HG02870 (cell line): ENCODE results near the gene GASK1A.
"Not testable (repeated sequence)": the region's sequence is repeated elsewhere in the genome, so short reads cannot be mapped to it uniquely, and the experiment has no call there.

Experiments used
- ATAC-seq: cut with Tn5 transposase; IDR thresholded peaks from one replicate; pipeline ENCODE4 v1.9.1; 2021; ENCODE audit warnings: mild to moderate bottlenecking, moderate library complexity; ENCODE audit not compliant: unreplicated experiment

The GASK1A gene

DNA sequence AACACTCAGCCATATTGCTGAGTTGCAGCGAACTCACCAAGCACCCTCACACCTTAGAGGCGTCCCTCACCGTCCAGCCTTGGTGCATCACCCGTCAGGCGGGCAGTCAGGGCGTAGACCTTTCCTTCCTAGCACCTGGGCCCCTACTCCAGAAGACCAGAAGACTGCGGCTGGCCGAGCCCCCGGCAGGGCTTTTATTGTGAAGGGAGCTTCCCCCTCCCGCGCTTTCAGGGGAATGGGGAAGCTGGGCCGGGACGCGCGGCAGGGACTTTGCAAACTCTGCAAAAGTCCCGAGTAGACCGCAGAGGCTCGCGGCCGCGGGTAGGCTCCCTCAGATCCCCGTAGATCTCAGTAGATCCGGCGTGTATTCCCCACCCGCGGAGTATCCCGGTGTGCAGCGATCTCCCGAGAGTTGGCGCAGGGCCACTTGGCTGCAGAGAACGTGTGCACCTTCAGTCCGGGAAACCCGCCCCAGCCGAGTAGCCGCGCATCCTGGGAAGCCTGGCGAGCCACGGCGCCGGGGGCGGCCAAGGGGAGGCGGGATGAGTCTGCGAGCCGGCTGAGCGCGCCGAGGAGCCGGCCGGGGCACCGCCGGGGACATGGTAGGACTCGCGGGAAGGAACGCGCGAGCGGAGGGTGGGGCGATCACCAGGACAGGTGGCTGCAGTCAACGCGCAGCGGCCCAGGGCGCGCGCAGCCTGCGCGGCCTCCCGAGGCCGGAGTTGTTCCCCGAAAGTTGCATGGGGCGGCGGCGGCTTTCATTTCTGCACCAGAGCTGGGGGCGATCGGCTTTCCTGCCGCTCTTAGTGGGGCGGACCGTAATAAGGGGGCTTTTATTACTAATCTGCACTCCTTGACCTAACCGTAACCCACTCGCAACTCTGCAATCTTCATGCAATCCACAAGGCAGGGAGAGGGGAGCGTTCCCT, at the start of gene GASK1A:
Gene GASK1A, plus strand, starts transcription at position 268 of the 929 bp plus-strand sequence. Its CDS starts 332 bp downstream, at position 600.
- ATAC-seq, result no peak

DNA sequence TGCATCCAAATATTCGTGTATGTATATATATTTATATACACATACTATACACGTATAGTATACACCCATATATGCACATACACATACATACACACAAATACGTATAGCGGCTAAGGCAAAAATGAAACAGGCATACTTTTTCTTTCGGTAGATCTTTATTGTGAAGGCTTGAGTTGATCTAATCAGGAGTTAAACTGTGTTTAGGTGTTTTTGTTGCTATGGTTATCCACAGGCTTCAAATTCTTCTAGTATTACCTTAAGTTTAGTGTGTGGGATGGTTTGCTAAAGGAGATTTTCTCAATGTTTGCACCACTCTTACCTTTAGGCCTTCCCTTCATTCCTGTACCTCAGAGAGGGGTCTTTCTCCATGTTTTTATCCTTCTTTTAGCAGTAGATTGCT, 45.0 kb upstream of the GASK1A start:
- no peak for ATAC-seq

DNA sequence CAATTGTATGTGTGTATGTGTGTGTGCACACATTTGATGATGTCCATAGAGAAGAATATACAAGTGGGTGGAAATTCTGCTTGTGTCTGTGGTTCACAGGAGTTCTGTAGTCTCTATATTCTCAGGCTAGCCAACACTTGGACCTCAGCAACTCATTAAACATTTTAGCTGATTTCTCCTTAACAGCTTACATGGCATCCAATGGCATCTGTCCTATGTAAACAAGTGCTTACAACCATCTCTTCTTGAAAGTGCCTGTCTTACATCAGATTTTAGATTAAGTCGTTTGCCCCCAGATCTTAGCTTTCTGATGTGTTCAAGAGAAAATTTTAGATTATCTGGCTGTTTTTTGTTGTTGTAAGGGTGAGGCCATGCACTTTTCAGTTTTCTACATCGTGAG, 44.2 kb upstream of the GASK1A start:
- no peak for ATAC-seq

DNA sequence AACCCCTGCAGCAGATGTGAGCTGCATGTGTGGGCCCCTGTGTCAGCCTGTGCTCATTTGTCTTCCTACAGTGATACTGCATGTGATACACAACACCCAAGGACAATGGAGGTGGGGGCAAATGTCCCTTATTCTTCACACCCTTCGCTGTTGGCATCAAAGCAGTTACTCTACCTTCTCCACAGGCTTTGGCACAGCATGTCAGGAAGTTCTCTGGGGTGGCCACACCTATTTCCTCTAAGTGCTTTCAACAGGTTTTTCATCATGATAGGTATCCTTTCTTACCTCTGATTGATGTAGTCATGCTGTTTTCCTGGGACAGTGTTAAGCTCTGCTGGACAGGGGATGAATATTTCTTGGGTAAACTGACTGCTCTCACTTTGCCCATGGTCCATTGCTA, 43.6 kb upstream of the GASK1A start:
- no peak for ATAC-seq

DNA sequence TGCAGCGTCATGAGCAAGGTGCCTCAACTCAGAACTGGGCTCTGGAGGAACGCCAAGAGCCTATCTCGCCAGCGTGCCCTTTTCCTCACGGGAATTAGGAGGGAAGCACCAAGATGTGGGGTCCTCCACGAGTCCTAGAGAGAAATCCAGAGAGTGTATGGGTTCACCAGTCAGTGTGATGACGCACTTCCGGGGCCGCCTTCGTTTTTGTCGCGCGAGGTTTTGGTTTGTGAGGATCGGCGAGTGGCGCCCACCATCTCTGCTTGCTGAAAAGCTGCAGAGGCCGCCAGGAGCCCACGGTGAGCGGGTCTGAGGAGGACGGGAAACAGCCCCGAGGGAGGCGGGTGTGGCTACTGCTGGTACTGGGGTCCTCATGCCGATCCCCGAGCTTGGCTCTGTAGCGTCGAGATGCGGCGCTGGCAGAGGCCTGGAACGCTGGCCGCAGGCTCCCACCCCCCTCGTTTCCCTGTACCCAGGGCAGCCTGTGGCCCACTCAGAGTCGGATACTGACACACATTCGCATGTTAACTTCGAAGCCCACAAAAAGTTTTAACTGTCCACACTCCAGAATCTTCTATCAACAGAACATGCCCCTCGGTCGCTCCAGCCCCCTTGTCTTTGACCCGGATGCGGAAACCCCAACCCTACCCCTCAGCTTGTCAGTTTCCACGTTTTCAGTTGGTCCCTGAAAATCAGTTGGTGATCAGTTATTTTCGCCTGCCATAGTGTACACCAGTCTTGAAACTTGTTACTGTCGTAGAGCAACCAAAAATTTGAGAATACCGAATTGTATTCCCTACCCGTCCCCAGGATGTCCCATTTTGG, 42.7 kb upstream of the GASK1A start:
- ATAC-seq, result no peak

DNA sequence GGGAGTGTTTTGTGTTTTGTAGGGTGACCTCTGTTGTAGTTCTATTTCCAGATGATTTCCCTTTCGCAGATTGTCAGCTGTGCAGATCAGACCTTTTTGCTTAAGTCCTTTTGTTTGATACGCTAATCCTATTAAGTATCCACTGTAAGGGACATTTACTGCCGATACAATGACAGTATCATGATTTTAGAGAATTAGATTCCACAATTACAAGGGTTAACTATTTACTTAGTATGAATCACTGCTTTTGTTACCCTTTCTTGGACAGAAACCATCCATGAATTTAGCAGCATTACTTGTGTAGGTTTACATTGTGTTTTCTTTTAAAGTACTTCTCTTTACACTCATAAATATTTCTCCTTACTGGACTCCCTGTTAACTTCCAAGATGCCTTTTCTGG, 41.8 kb upstream of the GASK1A start:
- no peak for ATAC-seq

DNA sequence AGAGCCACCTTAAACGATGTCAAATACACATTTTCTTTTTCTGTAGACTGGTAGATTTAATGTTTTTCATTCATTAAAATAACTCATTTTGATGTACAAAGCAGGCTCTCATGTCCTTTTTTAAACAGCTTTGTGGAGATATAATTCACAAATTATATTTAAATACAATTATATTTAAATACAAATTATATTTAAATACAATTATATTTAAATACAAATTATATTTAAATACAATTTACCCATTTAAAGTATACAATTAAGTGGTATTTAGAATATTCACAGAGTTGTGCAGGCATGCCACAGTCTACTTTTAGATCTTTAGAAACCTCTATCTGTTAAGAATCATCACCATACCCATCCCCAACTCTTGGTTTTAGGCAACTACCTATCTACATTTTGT, 36.4 kb upstream of the GASK1A start:
- ATAC-seq, result no peak

DNA sequence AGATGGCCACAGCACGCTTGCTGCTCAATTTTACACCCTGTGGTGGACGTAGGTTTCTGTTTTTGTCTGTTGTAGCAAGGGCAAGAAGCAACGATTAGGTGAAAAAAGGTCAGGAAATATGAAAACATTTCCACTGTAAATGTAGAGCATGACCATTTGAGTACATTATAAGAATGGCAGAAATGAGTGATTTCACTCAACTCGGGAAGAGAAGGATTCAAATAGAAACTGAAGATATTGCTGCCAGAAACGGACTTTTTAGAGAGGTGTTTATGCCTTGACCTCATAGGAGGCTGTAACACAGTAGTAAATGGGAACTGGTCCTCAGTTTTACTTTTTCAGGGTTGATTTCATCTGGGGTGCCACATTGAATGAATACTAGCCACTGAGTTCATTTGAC, 33.1 kb upstream of the GASK1A start:
- ATAC-seq, result no peak

DNA sequence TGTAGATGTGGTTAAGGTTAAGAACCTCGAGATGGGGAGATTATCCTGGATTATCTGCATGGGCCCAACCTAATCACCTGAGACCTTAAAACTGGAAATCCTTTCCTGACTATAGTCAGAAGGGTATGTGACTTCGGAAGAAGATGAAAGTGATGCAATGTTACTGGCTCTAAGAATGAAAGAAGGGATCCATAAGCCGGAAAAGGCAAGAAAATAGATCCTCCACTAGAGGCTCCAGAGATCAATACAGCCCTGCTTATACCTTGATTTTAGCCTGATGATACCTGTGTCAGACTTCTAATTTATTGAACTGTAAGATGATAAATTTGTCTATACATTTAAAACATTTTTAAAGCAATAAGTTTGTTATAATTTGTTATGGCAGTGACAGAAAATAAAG, 21.5 kb upstream of the GASK1A start:
- no peak for ATAC-seq

DNA sequence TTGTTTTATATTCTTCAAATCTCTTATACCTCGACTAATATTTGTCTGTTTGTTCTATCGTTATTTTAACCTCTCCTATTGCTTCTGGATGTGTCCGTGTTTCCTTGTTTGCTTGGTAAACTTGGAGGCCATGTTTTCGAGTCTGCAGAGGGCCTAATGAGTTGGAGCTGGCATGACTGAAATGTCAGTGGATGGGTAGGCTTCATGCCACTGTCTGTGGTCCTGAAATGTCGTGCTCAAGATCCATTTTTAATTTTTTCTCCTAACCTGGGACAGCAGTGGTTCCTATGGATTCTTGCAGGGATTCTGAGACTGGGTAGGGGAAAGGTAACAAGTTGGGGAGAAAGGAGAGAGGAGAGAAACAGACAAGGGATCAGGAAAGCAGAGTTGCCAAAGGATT, 18.8 kb upstream of the GASK1A start:
- ATAC-seq, result no peak

DNA sequence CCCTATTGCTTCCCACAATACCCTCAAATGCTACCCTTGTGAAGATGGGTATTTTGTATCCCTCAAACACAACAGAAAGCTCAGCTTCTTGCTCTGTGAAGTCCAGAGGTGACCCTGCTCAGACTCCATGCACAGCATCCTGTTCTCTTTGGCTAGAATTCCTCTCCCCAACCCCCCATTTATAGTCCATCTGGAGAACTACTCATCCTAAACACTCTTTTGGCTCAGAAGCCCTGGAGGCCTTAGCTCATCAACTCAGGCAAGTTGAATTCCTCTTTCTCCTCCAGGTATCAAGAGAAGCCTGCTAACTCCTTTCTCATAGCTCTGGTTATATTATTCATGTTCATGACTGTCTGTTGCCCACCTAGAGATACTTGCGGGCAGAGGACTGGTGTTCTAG, 18.3 kb upstream of the GASK1A start:
- ATAC-seq, result no peak

DNA sequence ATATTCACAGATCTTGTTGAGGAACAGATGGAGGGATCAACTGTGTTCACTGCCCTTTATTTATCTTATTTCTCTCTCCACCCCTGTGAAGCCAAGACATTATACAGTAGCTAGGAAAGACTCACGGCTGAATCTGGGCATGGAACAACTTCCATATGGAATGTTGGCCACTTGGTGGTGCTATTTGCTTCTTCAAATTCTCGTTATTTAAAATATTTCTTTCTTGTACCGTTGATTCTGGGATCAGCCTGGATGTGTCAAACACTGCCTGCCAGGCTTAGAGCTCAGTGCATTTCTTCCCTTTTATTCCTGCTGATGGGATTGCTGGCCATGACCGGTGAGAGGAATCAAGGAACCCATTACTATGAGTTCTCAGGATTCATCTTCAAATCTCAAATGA, 17.5 kb upstream of the GASK1A start:
- no peak for ATAC-seq

DNA sequence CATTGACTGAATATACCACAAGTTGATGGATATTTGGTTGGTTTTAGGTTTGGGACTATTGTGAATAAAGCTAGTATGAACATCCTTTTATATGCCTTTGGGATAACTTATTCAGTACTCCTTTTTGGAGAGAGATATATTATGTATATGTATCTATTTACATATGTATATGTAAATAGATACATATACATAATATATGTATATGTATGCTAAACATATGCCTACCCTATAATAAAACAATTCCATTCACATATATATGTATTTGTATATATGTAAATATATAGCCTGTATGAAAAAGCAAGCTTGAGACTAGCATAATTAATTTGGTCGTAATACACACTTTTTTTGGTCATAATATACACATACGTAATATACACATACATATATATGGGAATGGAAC, 15.8 kb upstream of the GASK1A start:
- no peak for ATAC-seq

DNA sequence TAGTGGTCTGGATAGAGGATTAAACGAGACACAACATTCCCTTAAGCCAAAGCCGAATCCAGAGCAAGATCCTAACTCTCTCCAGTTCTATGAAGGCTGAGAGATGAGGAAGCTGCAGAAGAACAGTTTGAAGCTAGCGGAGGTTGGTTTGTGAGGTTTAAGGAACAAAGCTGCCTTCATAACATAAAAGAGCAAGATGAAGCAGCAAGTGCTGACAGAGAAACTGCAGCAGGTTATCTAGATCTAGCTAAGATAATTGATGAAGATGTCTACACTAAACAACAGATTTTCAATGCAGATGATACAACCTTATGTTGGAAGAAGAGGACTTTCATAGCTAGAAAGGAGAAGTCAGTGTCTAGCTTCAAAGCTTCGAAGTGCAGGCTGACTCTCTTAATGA, 14.8 kb upstream of the GASK1A start:
- no peak for ATAC-seq

DNA sequence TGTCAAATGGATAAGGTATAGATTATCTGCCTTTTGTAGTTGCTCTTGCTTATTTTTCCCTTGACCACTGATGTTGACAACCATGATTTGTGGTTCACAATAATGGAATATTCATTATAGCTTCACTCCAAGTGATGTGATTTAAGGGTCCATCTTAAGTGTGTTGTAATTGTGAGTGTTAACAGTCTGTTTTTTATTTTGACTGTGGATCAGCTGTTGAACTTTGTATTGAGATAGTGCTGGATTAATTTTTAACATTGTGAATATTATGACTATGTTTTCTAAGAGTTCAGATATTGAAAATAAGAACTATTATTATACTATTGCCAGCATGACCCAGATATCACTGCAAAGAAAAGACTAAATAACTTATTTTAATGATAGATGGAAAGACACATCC, 8.6 kb upstream of the GASK1A start:
- no peak for ATAC-seq

DNA sequence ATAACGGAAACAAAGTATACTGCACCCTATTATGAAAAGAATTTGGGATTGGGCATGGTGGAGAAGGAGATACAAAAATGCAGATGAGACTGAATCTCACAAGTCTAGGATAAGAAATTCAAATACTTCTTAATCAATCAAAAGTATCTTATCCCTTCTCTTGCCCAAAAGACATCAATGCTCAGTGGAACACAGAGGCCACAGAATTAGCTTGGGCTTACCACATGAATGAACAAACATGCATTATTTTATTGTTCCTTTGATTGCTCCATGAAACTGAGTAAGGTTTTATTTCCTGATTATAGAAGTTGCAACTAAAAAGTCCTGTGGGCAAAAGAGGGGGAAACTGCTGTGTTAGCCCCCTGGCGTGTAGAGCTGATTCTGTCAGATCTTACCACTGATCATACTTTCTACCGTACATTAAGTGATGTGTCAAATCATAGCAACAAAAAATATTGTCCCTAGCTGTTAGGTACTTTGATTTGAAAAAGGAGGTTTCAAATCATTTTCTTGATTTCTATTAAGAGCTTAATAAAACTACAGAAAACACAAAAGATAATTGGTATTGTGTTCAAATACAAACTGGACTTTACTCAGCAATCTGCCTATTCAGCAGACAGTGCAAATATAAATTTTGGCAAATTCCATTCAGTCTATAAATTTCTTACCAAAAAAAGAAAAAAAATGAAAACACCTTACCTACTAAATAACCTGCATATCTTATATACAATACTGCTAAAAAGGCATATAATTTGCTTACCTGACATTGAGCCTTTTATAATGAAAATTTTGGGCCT, 7.9 kb upstream of the GASK1A start:
- no peak for ATAC-seq

DNA sequence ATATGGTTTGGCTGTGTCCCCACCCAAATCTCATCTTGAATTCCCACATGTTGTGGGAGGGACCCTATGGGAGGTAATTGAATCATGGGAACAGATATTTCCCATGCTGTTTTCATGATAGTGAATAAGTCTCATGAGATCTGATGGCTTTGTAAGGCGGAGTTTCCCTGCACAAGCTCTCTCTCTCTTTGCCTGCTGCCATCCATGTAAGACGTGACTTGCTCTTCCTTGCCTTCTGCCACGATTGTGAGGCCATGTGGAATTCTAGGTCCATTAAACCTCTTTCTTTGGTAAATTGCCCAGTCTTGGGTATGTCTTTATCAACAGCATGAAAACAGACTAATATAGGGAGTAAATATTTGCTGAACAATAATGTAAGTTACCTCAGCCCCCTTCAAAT, 4.2 kb upstream of the GASK1A start:
- ATAC-seq, result not testable (repeated sequence)

DNA sequence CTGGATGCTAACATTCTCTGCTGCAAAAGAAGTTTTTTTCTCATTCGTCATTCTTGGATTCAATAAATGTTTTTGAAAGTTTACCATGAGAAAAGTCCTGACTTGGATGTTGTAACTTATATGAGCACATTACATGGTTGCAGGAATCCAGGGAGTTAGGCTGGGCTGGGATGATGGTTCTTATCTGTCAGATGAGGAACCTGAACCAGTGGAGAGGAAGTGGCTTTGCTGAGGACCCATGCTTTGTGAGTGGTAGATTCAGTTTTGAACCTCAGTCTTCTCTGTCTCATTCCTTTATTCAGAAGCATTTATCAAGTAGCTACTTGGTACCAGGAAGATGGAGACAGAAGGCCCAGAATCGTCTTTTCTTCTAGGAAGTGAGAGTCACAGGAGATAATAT, 3.7 kb upstream of the GASK1A start:
- no peak for ATAC-seq

DNA sequence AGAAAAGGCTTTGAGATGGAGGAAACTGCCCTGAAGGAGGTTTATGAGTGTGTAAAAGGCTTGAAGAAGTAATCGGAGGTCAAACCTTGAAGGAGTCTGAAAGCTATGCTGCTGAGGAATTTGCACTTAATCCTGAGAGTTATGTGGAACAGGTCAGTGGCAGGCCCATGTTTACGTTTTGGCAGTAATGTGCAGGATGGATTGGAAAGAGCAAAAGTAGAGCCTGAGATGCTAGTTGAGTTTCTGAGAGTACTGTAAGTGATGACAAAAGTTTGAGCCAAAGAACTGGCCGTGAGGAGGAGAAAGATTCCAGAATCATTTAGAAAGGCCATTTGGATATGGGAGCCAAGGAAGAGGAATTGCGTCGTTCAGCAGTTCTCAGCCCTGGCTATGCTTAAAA, 3.2 kb upstream of the GASK1A start:
- ATAC-seq, result no peak

DNA sequence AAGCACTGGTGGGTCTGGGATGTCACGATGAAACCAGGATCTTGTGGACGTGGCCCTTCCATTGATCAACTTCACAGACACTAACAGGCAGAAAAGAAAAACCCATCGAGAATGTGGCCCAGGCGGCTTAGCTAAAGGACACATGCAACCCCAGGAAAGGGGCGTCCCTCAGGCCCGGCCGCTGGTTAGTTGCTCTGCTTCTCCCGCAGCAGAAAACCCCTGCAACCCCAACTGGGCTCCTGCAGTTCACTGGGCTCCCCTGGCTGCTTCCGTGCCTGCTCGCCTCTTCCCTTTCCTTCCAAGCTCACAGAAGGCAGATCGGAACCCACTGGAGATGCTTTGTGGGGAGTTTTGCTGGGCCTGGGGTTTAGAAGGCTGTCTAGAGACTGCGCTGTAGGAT, 1.1 kb downstream of the GASK1A start:
- no peak for ATAC-seq

DNA sequence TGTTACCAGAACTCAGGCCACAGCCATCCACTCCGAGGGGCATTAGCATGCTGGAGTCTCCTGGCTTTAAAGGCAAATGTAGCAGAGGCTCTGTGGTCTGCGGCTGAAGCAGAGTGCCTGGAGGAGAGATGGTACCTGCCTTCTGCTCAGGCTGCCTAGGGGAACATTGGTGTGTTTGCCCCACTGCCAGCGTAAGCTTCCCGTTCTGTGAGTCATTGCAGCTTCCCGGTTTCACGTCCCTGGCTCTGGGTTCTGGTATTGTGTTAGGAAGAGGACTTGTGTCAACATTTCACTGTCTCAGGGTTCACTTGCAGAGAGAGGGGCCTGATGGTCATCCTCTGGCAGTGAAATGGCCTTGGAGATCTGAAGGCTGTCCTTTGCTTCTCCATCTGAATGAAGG, 1.8 kb downstream of the GASK1A start:
- no peak for ATAC-seq
